IgD-negative memory B cell (primary cell): Measurements from ENCODE around the gene PUSL1. TPM values are rescaled to one million over a fixed set of nuclear protein-coding genes. Genes with fewer than 3 reads are reported as not detected.

Source experiments
- H3K27ac Mint-ChIP-seq, 3 donors: one replicate each; pipeline ENCODE4 v1.8.0; 2020 to 2022; ENCODE audit warnings: mild to moderate bottlenecking in 3 of 3, mixed read lengths in 3 of 3, moderate library complexity in 1 of 3
- H3K27me3 Mint-ChIP-seq: one replicate; pipeline ENCODE4 v1.8.0; 2021; ENCODE audit warnings: mixed read lengths
- H3K36me3 Mint-ChIP-seq: one replicate; pipeline ENCODE4 v1.8.0; 2020; ENCODE audit warnings: mild to moderate bottlenecking, mixed read lengths
- H3K4me1 Mint-ChIP-seq, 3 donors: one replicate each; pipeline ENCODE4 v1.8.0; 2020 to 2022; ENCODE audit warnings: mixed read lengths in 3 of 3, mild to moderate bottlenecking in 1 of 3
- H3K4me3 Mint-ChIP-seq, 4 donors: one replicate each; pipeline ENCODE4 v1.8.0; 2020 to 2022; ENCODE audit warnings: mild to moderate bottlenecking in 4 of 4, mixed read lengths in 4 of 4, moderate library complexity in 3 of 4
- H3K9me3 Mint-ChIP-seq, 3 donors: one replicate each; pipeline ENCODE4 v1.8.0; 2020 to 2021; ENCODE audit warnings: mixed read lengths in 3 of 3, mild to moderate bottlenecking in 1 of 3
- polyA plus RNA-seq: library from polyadenylated mRNA; unstranded; fragments of 300-500 nt; fragmentation: Illumina TruSeq; gene quantifications from one replicate; pipeline ENCODE4 v1.2.3, GENCODE V29; 2021

The PUSL1 gene
- polyA plus RNA-seq, 1 donor from 2014 or later: 21.0 TPM

GRCh38 chr1:1337793-1338147 lies 29.4 kb downstream of the PUSL1 start:
- H3K27me3 Mint-ChIP-seq: no peaks in the 10 kb centered on the region
- peaks cover 4% of the 10 kb centered on the region for H3K36me3 Mint-ChIP-seq
- H3K9me3 Mint-ChIP-seq: no peaks in the 10 kb centered on the region
- H3K27ac Mint-ChIP-seq: no peak overlapping the region
- peaks cover 0 to 1% (median 0%) of the 10 kb centered on the region in 3 donors for H3K4me1 Mint-ChIP-seq
- no peak overlapping the region for H3K4me3 Mint-ChIP-seq

GRCh38 chr1:1338278-1338677 lies 29.9 kb downstream of the PUSL1 start:
- peaks cover 5% of the 10 kb centered on the region for H3K36me3 Mint-ChIP-seq
- H3K27ac Mint-ChIP-seq: no peak overlapping the region
- H3K9me3 Mint-ChIP-seq: no peaks in the 10 kb centered on the region
- peaks cover 0 to 1% (median 0%) of the 10 kb centered on the region in 3 donors for H3K4me1 Mint-ChIP-seq
- H3K4me3 Mint-ChIP-seq: no peak overlapping the region
- no peaks in the 10 kb centered on the region for H3K27me3 Mint-ChIP-seq

- Mint-ChIP-seq H3K36me3 (peaks cover 5% of the 10 kb centered on the region), H3K27me3 (no peaks in the 10 kb centered on the region), H3K4me3 (no peak overlapping the region), H3K27ac (no peak overlapping the region), H3K9me3 (no peaks in the 10 kb centered on the region), H3K4me1 (no peaks in the 10 kb centered on the region)
These were observed 31.8 kb downstream of the PUSL1 start for GRCh38 chr1:1340185-1340584.

DNA sequence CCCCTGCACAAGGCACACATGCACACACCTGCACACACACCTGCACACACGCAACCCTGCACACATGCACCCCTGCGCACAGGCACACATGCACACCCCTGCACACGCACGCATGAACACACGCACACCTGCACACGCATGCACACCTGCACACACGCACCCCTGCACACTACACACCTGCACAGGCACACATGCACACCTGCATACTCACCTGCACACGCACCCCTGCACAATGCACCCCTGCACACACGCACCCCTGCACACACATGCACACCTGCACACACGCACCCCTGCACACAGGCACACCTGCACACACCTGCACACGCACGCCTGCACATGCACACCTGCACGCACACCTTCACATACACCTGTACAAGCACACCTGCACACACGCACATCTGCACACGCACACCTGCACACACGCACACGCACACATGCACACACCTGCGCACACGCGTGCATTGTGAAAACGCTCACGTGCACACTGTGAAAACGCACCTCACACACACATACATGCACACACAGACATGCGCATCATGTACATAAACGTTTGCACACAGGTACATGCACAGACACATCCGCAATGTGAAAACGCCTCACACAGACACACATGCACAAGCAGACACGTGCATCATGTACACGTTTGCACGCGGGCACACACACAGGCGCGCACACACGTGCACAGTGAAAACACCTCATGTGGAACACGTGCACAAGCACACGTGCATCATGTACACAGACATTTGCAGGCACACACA lies 32.6 kb downstream of the PUSL1 start:
- Mint-ChIP-seq H3K4me3 (peak overlapping the region in 1 of 4 donors; percentile 52), H3K27me3 (no peaks in the 10 kb centered on the region), H3K9me3 (no peaks in the 10 kb centered on the region), H3K27ac (peak overlapping the region in 1 of 3 donors; percentile 85), H3K36me3 (peaks cover 5% of the 10 kb centered on the region), H3K4me1 (no peaks in the 10 kb centered on the region)

- Mint-ChIP-seq H3K36me3 (peaks cover 5% of the 10 kb centered on the region), H3K4me1 (no peaks in the 10 kb centered on the region), H3K27ac (peak overlapping the region in 1 of 3 donors; percentile 85), H3K4me3 (peak overlapping the region in 1 of 4 donors; percentile 52), H3K9me3 (no peaks in the 10 kb centered on the region), H3K27me3 (no peaks in the 10 kb centered on the region)
These were observed 33.2 kb downstream of the PUSL1 start for GRCh38 chr1:1341549-1342021.

DNA sequence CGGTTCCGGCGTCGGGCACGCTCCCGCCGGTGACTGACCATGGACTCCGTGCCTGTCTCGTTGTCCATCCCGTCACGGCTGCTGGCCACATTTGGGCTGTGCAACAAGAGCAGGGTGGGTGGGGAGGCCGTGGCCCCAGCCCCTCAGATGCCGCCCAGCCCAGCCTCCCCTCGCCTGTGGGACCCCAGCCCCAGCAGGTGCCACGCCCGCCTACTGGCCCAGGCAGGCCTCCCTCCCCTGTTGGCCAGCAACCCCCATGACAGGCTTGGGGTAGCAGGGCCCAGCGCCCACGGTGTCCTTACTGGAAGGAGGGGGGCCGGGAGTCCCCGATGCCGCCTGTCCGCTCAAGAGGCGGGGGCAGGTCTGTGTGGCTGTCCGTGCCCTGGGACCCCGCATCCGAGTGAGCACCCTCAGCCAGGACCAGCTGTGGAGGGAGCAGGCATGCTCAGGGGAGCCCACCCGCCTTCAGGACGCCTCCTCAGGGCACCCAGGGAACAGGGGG lies 33.7 kb downstream of the PUSL1 start:
- H3K36me3 Mint-ChIP-seq: peaks cover 5% of the 10 kb centered on the region
- no peak overlapping the region for H3K4me3 Mint-ChIP-seq
- H3K4me1 Mint-ChIP-seq: peaks cover 0 to 3% (median 0%) of the 10 kb centered on the region in 3 donors
- H3K27me3 Mint-ChIP-seq: no peaks in the 10 kb centered on the region
- H3K27ac Mint-ChIP-seq: no peak overlapping the region
- no peaks in the 10 kb centered on the region for H3K9me3 Mint-ChIP-seq

DNA sequence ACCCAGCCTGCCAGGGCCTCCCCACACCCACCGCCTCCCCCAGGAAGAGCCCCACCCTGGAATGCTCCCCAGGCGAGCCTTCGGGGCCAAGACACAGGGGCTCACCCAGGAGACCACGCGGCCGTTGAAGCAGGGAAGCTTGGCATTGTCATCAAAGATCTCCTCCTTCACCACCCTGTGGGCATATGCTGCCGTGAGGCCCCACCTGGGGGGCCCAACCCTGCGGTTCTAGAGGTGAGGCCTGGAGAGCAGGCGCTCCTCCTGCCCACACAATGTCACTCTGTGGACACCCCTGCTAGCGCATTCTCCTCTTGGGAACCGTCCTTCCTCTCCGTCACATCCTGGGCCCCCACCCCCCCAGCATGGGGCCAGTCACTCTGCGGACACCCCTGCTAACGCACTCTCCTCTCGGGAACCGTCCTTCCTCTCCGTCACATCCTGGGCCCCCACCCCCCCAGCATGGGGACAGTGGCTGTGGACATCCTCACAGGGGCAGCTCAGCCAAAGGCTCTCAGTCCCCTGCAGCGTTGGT lies 34.3 kb downstream of the PUSL1 start:
- Mint-ChIP-seq H3K36me3 (peaks cover 5% of the 10 kb centered on the region), H3K9me3 (no peaks in the 10 kb centered on the region), H3K4me3 (peak overlapping the region in 1 of 4 donors; percentile 43), H3K27ac (peak overlapping the region in 1 of 3 donors; percentile 39), H3K27me3 (no peaks in the 10 kb centered on the region), H3K4me1 (peaks cover 0 to 3% (median 3%) of the 10 kb centered on the region in 3 donors)

DNA sequence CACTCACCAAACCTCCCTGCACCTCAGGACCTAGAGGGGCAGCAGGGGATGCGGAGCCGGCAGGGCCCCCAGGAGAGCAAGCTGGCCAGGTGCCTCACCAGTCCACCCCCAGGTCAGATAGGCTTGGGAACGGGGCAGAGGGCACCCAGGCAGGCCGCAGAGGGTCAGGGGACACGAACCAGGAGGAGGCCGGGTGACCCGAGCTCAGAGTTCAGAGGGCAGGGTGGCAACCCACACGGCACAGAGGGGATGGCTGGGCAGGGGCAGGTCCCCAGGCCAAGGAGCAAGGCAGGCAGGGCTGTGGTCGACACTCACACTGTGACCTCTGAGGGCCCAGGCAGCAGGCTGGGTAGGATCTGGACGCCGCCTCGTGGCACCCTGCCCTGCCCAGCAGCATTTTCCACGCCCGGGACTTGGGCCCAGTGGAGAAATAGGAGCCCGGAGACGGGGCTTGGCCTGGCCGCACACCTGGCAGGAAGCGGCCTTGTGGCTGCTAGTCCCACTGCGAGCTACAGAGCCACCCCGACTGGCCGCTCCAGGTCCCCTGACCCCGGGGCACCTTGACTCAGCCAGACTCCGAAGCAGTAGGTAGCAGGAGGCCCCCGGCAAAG lies 35.5 kb downstream of the PUSL1 start:
- no peaks in the 10 kb centered on the region for H3K9me3 Mint-ChIP-seq
- H3K27ac Mint-ChIP-seq: no peak overlapping the region
- no peak overlapping the region for H3K4me3 Mint-ChIP-seq
- peaks cover 0 to 3% (median 3%) of the 10 kb centered on the region in 3 donors for H3K4me1 Mint-ChIP-seq
- H3K27me3 Mint-ChIP-seq: no peaks in the 10 kb centered on the region
- peaks cover 5% of the 10 kb centered on the region for H3K36me3 Mint-ChIP-seq

- Mint-ChIP-seq H3K9me3 (no peaks in the 10 kb centered on the region), H3K27ac (no peak overlapping the region), H3K4me1 (peaks cover 0 to 3% (median 3%) of the 10 kb centered on the region in 3 donors), H3K27me3 (no peaks in the 10 kb centered on the region), H3K36me3 (peaks cover 5% of the 10 kb centered on the region), H3K4me3 (no peak overlapping the region)
These were observed 36.4 kb downstream of the PUSL1 start for GRCh38 chr1:1344655-1345361.

DNA sequence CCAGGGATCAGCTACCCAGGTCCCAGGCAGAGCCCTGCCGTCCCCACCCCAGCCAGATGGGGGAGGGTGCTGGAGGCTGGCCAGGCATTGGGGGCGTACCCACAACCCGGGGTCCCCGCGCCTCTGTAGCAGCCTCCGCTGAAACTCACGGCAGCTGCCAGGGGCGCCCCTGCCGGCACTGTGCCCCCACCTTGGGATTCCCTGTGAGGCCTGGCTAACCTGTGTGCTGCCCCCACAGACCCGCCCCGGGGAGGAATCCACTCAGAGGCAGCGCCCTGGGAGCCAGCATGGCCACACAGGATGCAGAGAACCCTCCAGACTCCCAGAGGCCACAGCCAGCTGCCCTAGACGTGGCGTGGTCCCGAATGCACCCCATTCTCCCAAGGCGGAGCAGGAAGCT lies 37.0 kb downstream of the PUSL1 start:
- Mint-ChIP-seq H3K9me3 (no peaks in the 10 kb centered on the region), H3K36me3 (peaks cover 4% of the 10 kb centered on the region), H3K27me3 (no peaks in the 10 kb centered on the region), H3K4me3 (no peak overlapping the region), H3K4me1 (peaks cover 0 to 3% (median 3%) of the 10 kb centered on the region in 3 donors), H3K27ac (no peak overlapping the region)

DNA sequence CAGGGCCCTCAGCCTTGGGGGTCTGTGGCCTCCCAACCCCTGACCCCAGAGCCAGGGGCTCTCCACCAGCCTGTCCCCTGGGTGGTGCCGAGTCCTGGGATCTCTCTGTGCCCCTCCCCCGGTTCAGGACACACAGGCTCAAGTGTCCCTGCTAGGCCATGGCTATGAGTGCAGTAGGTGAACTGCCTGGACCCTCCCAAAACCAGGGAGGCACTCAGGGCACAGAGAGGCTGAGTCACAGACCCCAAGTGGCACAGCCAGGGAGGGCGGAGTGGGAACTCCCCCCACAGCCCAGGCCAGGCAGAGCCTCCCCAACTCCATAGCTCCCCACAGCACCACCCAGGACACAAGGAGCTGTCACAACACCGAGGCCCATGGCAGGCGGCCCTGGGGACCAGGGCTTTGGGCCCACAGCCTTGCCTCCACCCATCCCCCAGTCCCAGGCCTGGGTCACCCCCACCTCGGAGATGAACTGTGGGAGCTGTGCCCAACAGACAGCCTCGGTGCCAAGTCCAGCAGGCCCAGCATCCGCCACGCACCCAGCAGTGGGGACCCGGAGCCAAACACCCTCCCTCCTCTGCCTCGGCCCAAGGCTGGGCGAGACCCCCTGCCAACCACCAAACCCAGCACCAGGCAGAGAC lies 37.6 kb downstream of the PUSL1 start:
- Mint-ChIP-seq H3K27ac (peak overlapping the region in 1 of 3 donors; percentile 19), H3K27me3 (no peaks in the 10 kb centered on the region), H3K36me3 (peaks cover 2% of the 10 kb centered on the region), H3K4me3 (peak overlapping the region in 1 of 4 donors; percentile 73), H3K9me3 (no peaks in the 10 kb centered on the region), H3K4me1 (peaks cover 0 to 3% (median 3%) of the 10 kb centered on the region in 3 donors)

DNA sequence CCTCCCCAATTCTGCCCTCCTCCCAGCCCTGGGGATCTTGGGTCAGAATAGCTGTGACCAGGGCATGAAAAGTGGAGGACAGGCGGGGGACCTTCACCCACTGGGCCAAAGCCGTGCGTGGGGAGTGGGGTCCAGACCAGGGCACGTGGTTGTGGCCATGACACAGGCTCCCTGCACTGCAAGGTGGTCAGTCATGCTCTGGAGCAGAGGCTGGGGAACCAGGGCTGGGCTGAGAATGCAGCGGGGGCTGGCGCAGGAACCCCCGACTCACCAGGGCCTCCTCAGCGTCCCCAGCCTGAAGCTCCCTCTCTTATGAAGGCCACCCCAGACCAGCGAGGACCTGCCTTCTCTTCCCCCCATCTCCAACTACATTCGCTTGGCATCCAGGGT lies 38.1 kb downstream of the PUSL1 start:
- H3K27me3 Mint-ChIP-seq: no peaks in the 10 kb centered on the region
- H3K9me3 Mint-ChIP-seq: no peaks in the 10 kb centered on the region
- peak overlapping the region in 2 of 3 donors; percentile 19 to 45 for H3K27ac Mint-ChIP-seq
- peak overlapping the region in 2 of 4 donors; percentile 72 to 73 for H3K4me3 Mint-ChIP-seq
- peaks cover 2% of the 10 kb centered on the region for H3K36me3 Mint-ChIP-seq
- peaks cover 0 to 3% (median 3%) of the 10 kb centered on the region in 3 donors for H3K4me1 Mint-ChIP-seq

GRCh38 chr1:1347026-1347595 lies 38.7 kb downstream of the PUSL1 start:
- Mint-ChIP-seq H3K4me1 (peaks cover 0 to 3% (median 3%) of the 10 kb centered on the region in 3 donors), H3K27ac (peak overlapping the region in 1 of 3 donors; percentile 45), H3K27me3 (no peaks in the 10 kb centered on the region), H3K36me3 (peaks cover 2% of the 10 kb centered on the region), H3K9me3 (no peaks in the 10 kb centered on the region), H3K4me3 (peak overlapping the region; percentile 9 to 77 (median 66))
